ENCODE measurements around the gene GRIA1.

The GRIA1 gene

DNA sequence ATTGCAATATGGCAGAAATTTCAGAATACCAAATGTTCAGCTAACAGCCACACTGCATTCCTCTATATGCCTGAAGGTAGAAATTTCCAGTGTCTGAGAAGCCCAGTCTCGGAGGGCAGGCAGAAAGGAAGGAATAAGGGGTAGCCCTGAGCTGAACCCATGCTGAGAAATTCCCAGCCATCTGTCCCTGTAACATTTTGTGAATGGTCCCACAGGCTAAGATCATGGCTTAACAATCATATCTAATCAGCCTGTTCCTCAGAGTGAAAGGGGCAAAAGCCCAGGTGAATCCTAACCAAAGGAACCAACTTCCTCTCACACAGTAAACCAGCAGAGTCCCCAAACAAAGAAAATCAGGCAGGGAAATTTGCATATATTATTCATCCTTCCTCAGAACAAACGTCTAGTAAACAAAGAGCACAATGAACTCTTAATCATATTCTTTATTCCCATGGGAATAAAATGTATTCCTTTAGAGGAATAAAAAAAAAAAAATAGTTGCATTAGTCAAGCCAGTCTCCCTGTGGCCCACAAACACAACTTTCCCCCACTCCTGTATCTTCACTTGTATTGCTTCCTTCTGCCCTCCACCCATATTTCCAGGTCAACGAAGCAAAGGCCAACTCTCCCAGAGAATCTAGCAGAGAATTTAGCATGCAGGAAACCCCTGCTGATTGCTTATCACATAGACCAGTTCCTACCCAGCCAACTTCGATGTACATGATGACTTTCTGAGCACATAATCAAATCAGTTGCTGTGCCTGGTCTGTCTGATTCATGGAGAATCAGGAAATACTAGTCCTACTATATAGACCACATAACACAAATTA is 290.6 kb downstream of the GRIA1 start:
- DNase-seq (ENCODE audit: low spot score) = no peak

- DNase-seq (ENCODE audit: low spot score) = no peak
These were observed 292.3 kb downstream of the GRIA1 start for GRCh38 chr5:153782589-153783361.

DNA sequence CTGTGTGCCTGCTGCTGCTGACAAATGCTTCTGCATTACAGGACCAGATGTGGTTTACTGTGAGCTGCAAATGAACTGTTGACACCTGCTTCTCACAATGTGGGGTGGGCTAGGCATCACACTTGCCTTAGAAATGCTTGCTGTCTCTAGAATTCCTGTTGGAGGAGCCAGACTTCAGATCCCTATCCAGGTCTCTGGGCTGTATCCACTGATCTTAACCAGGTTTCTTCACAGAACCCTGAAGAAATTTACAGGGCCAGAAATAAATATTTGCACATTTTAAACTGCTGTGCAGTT is 292.8 kb downstream of the GRIA1 start:
- no peak for DNase-seq (ENCODE audit: low spot score)

GRCh38 chr5:153784277-153784676 is 293.8 kb downstream of the GRIA1 start:
- DNase-seq (ENCODE audit: low spot score) = no peak

DNA sequence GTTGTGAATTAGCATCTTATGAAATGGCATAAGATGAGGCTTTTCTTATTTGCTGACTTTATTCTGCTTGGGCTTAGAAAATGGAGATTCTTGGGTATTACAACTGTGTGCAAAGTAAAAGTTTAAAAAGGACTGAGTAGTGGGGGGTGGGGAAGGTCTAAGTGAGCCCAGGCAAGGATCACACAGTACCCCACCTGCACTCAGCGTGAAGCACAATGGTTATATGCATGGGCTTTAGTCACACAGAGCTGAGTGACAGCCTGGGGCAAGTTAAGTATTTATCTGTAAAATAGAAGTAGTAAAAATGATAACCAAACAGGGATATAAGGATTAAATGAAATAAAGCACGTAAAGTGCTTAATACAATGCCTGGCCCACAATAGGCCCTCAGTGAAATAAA is 300.9 kb downstream of the GRIA1 start:
- no peak for DNase-seq (ENCODE audit: low spot score)

- no peak for DNase-seq (ENCODE audit: low spot score)
These were observed 301.8 kb downstream of the GRIA1 start for GRCh38 chr5:153792305-153792704.

GRCh38 chr5:153793699-153794098 is 303.2 kb downstream of the GRIA1 start:
- no peak for DNase-seq (ENCODE audit: low spot score)

DNA sequence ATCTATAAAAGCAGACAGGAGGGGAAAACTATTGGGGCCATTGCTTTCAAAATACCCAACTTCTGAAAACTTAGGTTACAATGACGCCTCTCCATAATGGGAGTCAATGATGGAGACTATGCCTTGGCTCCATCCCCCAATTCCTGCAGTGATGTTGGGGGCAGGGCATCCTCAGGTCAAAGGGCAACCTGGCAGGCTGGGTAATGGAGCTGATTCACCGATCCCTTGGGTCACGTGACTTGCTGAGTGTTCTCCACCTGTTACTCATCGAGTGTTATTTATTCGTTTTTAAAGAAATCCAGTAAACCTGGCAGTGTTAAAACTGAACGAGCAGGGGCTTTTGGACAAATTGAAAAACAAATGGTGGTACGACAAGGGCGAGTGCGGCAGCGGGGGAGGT is 303.9 kb downstream of the GRIA1 start:
- peak; percentile 29 for DNase-seq (ENCODE audit: low spot score)

DNA sequence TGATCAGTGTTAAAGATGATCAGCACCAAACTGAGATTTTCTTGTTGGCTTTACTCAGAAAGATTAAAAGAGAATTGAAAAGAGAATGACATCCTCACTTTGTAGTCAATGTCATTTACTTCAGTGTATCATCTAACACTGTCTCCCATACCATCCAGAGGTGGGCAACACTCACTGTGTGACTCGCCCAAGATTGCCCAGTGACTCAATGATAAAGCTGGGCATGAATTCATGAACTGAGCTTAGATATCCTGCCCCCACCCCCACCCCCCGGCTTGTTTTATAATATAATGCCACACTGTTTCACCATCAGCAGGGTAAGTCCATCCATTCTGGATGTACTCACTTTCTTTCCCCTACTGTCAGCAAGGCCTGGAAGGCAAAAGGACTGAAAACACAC is 306.1 kb downstream of the GRIA1 start:
- no peak for DNase-seq (ENCODE audit: low spot score)

GRCh38 chr5:153797484-153797883 is 307.0 kb downstream of the GRIA1 start:
- no peak for DNase-seq (ENCODE audit: low spot score)

- no peak for DNase-seq (ENCODE audit: low spot score)
These were observed 308.4 kb downstream of the GRIA1 start for GRCh38 chr5:153798830-153799229.

- no peak for DNase-seq (ENCODE audit: low spot score)
These were observed 309.0 kb downstream of the GRIA1 start for GRCh38 chr5:153799466-153799865.

DNA sequence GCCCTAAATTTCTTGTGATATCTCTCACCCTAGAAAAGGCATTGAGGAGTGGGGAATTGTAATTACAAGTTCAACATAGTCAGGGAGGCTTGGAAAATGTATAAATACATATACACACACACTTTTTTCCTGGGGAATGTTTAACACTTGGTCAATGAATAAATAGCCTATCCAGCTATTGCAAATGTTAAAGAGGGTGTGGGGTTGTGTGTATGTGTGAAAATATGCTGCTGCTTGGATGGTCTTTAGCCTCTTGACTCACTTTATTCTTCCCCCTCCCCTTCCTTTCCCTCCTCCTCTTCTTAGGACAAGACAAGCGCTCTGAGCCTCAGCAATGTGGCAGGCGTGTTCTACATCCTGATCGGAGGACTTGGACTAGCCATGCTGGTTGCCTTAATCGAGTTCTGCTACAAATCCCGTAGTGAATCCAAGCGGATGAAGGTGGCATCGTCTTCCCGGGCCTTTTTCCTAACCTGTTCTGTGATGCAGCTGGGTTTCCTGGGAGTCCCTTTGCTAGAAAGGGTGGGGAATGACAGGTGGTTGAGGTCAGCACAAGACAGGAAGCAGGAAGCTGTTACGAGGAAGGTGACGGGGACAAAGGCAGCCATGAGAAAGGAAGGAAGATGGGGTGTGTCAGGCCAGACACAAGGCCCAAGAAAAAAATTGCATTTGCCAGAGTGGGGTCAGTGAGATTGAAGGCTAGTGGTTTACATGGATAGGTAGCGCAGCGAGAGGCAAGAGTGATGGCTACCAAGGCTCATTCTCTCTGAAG is 311.8 kb downstream of the GRIA1 start:
- DNase-seq (ENCODE audit: low spot score) = no peak

DNA sequence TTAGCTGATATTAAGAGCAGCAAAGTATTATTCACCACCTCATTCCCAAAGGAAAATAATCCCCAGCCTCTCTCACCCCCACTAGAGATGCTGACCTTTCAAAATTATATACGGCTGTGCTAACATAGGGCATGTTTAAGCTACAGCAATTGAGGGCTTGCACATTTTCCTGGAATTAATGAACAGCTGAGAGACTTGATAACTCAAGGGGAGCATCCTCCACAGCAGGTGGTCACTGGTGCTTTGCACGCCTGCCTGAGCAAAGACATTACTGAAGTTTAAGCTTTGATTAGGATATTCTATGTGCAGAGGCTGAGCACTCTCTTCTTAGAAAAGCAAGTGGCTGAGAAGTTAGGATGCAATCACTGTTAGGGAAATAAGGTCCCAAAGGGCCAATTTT is 317.3 kb downstream of the GRIA1 start:
- no peak for DNase-seq (ENCODE audit: low spot score)

- DNase-seq (ENCODE audit: low spot score) = no peak
These were observed 318.7 kb downstream of the GRIA1 start for GRCh38 chr5:153809166-153809565.

- DNase-seq (ENCODE audit: low spot score) = no peak
These were observed 323.4 kb downstream of the GRIA1 start for GRCh38 chr5:153813901-153814300.

DNA sequence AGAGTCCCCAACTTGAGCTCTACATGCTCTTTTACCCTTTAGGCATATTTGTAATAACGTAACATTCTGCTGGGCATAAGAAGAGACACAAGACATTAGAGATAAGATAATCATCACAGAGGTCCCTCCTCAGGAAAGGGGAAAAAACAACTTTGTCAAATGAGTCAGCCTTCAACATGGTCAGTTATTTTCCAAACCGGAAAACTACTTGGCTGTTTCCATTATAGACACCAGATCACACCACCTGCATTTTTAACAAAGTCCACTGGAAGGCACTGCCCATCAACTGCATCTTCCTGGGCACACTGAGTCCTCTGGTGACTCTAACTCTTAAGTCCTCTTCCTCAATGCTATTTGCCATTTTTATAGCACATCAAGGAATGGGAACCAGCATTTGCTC is 326.4 kb downstream of the GRIA1 start:
- DNase-seq (ENCODE audit: low spot score) = no peak

GRCh38 chr5:153818626-153819025 is 328.2 kb downstream of the GRIA1 start:
- DNase-seq (ENCODE audit: low spot score) = peak; percentile 12

DNA sequence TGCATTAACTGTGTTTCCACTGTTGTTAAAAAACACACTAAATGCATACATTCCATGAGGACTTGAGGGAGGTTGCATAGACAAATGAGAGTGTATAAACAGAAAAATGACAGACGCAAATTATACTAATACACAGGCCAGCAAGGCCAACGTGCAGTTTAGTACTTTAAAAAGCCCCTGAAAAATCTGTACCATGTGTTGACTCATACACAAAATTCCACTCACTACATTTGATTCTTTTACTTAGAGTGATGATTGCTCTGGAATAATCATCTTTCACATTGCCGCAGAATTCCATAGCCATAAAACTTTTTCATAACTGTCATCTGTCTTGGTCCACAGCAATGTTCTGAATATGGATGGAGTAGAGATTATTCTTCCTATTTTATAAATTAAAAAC is 332.6 kb downstream of the GRIA1 start:
- DNase-seq (ENCODE audit: low spot score) = no peak

- no peak for DNase-seq (ENCODE audit: low spot score)
These were observed 334.4 kb downstream of the GRIA1 start for GRCh38 chr5:153824909-153825308.

DNA sequence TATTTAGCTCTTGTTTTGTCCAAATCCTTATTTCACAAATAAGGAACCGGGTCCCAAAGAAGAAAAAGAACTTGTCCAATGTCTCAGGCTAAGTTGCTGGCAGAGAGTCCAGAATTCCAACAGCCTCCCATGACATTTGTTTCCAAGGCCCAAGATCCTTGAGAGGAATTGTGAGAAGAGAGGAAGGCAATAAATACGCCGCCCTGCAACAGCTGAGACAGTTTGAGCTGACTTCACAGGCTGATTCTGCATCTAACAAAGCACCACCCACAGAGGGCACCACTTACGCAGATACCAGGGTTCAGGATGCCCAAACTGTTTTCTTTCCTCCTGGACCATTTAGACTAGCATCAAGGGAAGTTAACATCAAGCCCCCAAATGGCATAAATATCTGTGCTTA is 336.9 kb downstream of the GRIA1 start:
- DNase-seq (ENCODE audit: low spot score) = no peak

DNA sequence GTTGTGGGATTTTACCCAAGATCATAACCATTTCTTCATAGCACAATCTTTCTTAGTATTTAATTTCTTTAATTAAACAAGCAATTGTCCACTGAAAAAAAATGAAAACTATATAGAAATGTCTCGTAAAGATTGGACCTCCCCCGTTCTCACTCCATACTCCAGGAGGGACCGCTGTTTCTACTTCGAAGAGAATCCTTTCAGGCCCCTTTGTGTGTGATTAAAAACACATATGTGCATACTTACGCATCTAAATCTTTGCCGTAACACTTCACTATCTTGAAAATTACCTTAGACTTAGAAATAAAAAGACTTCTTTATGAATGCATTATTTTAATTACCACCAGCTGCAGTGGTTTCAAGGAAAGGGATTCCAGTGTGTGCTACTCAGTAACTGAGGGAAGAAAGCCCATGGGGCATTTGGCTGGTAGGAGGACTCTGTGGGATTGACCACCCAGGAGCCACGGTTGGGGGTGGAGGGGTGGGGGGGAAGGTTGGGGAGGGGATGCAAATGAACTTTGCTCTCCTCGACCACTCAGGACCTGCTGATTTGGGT is 339.1 kb downstream of the GRIA1 start:
- no peak for DNase-seq (ENCODE audit: low spot score)

- peak; percentile 54 for DNase-seq (ENCODE audit: low spot score)
These were observed 341.5 kb downstream of the GRIA1 start for GRCh38 chr5:153831973-153832372.

All from RKO (cell line).